Endothelial cell of umbilical vein (primary cell): ENCODE data around the gene UBE2Q1.

Source experiments
- CTCF ChIP-seq, 2 donors: IDR thresholded peaks; 1 replicate in 1 of 2; 2 replicates in 1 of 2; pipeline ENCODE4 v1.5.1; 2011; ENCODE audit warnings: low read length in 2 of 2, mild to moderate bottlenecking in 2 of 2, moderate library complexity in 2 of 2, control low read depth in 1 of 2, inconsistent platforms in 1 of 2, low read depth in 1 of 2; ENCODE audit not compliant: insufficient read depth in 1 of 2; ENCODE audit errors: extremely low read depth in 1 of 2
- EZH2 ChIP-seq: IDR thresholded peaks from 2 replicates; pipeline ENCODE4 v1.6.1; 2012; ENCODE audit warnings: borderline replicate concordance, low read depth, mild to moderate bottlenecking, moderate library complexity, low read length, inconsistent platforms; ENCODE audit not compliant: severe bottlenecking
- POLR2A ChIP-seq: IDR thresholded peaks from 2 replicates; pipeline ENCODE4 v1.6.1; 2012; ENCODE audit warnings: low read depth, mild to moderate bottlenecking, control low read depth, low read length
- POLR2AphosphoS5 ChIP-seq: IDR thresholded peaks from 2 replicates; pipeline ENCODE4 v1.6.1; 2012; ENCODE audit warnings: low read depth, mild to moderate bottlenecking, control low read depth, low read length, moderate library complexity; ENCODE audit not compliant: insufficient read depth
- TF ChIP-seq, protein P1 (sequence below): IDR thresholded peaks from 2 replicates; pipeline ENCODE4 v1.6.1; 2011; ENCODE audit not compliant: insufficient read depth, insufficient read length

DNA sequence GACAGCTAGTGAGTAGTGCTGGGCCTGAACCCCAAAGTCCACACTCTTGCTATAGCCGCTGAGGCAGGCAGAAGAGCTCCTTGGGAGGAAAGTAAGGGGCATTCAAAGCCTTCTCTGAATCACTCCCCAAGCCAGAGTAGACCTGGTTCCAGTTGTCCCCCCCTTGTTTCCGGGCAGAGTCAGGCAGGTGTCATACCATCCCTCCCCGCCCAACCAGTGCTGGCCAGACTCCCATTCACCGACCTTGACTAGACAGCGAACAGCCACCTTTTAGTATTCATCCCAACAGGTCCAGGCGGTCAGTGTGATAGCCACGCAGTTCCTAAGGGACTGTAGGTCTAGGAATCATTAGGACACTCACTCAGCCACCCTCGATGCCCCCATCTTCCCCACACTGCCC lies 20.9 kb upstream of the UBE2Q1 start:
- no peak for TF ChIP-seq EZH2
- no peak for TF ChIP-seq CTCF (IDR thresholded peaks at IDR 0.05; ENCODE audit: extremely low read depth in 1 of 2, insufficient read depth in 1 of 2, low read depth in 1 of 2, low read length in 2 of 2)
- TF ChIP-seq, protein P1, sequence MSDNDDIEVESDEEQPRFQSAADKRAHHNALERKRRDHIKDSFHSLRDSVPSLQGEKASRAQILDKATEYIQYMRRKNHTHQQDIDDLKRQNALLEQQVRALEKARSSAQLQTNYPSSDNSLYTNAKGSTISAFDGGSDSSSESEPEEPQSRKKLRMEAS = no peak
- no peak for TF ChIP-seq POLR2A
- no peak for TF ChIP-seq POLR2AphosphoS5
